ENCODE results near the gene ADAM20.

- TF ChIP-seq POLR2AphosphoS5 (IDR thresholded peaks at IDR 0.05) (no peak), CTCF (IDR thresholded peaks at IDR 0.05) (no peak)
Measured at GRCh38 chr14:70534904-70535303, at the start of gene ADAM20.
